Suprapubic skin (tissue), 4 donors: Measurements from ENCODE around the gene SMYD3.

Source experiments
- CTCF ChIP-seq, 2 donors: fragments of 200-600 bp in 1 of 2; fragments of 450-650 bp in 1 of 2; sonication (generic) in 1 of 2; IDR thresholded peaks; one replicate each; pipeline ENCODE4 v1.5.1; 2016 to 2019; ENCODE audit warnings: antibody characterized with exemption in 2 of 2, mild to moderate bottlenecking in 1 of 2, moderate library complexity in 1 of 2
- POLR2A ChIP-seq, 2 donors: fragments of 450-650 bp; IDR thresholded peaks; one replicate each; pipeline ENCODE4 v1.6.1; 2017; ENCODE audit warnings: antibody characterized with exemption in 2 of 2, mild to moderate bottlenecking in 2 of 2, moderate library complexity in 2 of 2
- POLR2AphosphoS5 ChIP-seq, 3 donors: sonication (generic); formaldehyde crosslinking; IDR thresholded peaks; one replicate each; pipeline ENCODE4 v1.6.1; 2017; ENCODE audit warnings: antibody characterized with exemption in 3 of 3

- TF ChIP-seq CTCF (IDR thresholded peaks at IDR 0.05) (no peak), POLR2AphosphoS5 (IDR thresholded peaks at IDR 0.05) (no peak), POLR2A (IDR thresholded peaks at IDR 0.05) (no peak)
Measured at GRCh38 chr1:246111570-246111969, 395.5 kb downstream of the SMYD3 start.
